ENCODE measurements around the gene CEP290. TPM values are rescaled to one million over a fixed set of nuclear protein-coding genes. Genes with fewer than 3 reads are reported as not detected.

Gene CEP290
- total RNA-seq, 4 donors from 2014 or later = 11.3 to 31.3 (median 16.4) TPM

DNA sequence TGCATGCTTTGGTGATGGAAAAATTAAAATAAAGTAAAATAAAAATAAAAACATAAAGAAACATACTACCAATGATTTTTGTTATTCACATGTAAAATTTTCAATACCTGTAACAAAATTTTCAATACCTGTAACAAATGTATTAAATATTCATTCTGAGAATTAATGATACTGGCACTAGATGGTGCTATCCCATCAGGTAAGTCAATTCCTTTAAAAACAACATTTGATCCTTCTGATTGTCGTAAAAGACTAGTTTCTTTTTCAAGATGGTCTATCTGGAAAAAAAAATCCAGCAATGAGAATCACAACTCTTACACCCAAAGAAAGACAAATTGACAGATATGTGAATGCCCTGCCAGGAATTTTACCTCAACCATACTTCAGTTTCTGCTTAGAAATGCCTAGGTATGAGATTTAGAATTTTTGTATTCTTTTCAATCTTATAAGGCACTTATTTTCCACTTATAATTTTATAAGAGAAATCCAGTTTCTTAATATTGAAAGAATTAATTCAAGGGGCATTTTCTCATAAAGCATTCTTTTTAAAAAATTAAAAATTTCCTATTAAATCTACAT, 30.7 kb downstream of the CEP290 start:
- no peaks in the 10 kb centered on the region for H3K27me3 ChIP-seq
- H3K36me3 ChIP-seq = peaks cover 0 to 64% of the 10 kb centered on the region in 2 donors
- H3K27ac ChIP-seq = peak overlapping the region in 1 of 4 donors; percentile 23
- WGBS, 2 donors (ENCODE audit: low coverage in 1 of 2) = 0 to 7% methylated on average over 1 of the region's 1 CpG
- H3K4me1 ChIP-seq = peaks cover 0 to 4% (median 0%) of the 10 kb centered on the region in 3 donors
- TF ChIP-seq EP300 (IDR thresholded peaks at IDR 0.05) (no peak), POLR2A (IDR thresholded peaks at IDR 0.05) (no peak), POLR2AphosphoS5 (IDR thresholded peaks at IDR 0.05) (no peak)
- TF ChIP-seq, protein P1, sequence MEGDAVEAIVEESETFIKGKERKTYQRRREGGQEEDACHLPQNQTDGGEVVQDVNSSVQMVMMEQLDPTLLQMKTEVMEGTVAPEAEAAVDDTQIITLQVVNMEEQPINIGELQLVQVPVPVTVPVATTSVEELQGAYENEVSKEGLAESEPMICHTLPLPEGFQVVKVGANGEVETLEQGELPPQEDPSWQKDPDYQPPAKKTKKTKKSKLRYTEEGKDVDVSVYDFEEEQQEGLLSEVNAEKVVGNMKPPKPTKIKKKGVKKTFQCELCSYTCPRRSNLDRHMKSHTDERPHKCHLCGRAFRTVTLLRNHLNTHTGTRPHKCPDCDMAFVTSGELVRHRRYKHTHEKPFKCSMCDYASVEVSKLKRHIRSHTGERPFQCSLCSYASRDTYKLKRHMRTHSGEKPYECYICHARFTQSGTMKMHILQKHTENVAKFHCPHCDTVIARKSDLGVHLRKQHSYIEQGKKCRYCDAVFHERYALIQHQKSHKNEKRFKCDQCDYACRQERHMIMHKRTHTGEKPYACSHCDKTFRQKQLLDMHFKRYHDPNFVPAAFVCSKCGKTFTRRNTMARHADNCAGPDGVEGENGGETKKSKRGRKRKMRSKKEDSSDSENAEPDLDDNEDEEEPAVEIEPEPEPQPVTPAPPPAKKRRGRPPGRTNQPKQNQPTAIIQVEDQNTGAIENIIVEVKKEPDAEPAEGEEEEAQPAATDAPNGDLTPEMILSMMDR (IDR thresholded peaks at IDR 0.05) = peak; percentile 14 to 52 (median 40)
- no peaks in the 10 kb centered on the region for H3K9me3 ChIP-seq
- ATAC-seq = no peak
- H3K4me3 ChIP-seq = peak overlapping the region; percentile 27 to 36

DNA sequence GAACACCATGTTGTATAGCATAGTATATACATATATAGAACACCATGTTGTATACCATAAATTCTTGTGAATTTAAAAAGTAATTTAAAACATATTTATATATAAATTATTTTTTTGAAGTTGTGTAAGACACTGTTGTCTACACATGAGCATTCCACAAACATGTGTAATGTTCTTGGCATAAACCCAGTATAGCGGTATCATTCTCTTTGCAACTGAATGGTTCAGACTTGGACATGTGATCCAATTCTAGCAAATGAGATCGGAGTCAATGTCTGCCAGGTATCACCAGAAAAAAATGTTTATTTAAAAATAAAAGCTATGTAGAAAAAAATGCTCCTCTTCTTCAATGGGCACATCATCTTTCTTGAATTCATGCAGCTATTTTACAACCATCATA, 33.9 kb downstream of the CEP290 start:
- 93 to 100% methylated on average over 2 of the region's 2 CpGs for WGBS, 2 donors (ENCODE audit: low coverage in 1 of 2)
- Histone ChIP-seq H3K27me3 (no peaks in the 10 kb centered on the region), H3K9me3 (no peaks in the 10 kb centered on the region), H3K27ac (no peak overlapping the region), H3K4me3 (no peak overlapping the region), H3K36me3 (peaks cover 0 to 56% of the 10 kb centered on the region in 2 donors), H3K4me1 (peaks cover 0 to 4% (median 0%) of the 10 kb centered on the region in 3 donors)
- TF ChIP-seq POLR2A (IDR thresholded peaks at IDR 0.05) = no peak
- no peak for ATAC-seq

DNA sequence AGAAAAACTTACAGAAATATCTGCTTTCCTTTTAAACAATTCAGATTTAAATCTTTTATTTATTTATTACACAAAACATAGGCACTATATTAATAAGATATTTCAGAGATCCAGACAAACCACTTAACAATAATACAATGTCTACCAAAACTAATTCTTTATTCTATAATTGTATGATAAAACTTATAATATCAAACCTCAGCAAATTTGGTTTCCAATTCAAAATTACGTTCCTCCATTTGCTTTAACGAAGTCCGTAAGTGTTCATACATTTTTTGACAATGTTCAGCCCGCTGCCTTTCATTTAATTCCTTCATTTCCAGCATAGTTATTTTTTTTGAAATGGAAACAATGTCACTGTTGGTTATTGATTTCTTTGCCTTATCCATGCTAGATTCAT, 48.3 kb downstream of the CEP290 start:
- Histone ChIP-seq H3K9me3 (no peaks in the 10 kb centered on the region), H3K36me3 (peaks cover 0 to 42% of the 10 kb centered on the region in 2 donors), H3K4me1 (no peaks in the 10 kb centered on the region), H3K27ac (no peak overlapping the region), H3K27me3 (no peaks in the 10 kb centered on the region), H3K4me3 (no peak overlapping the region)
- ATAC-seq = no peak
- TF ChIP-seq EP300 (IDR thresholded peaks at IDR 0.05) = no peak
- TF ChIP-seq POLR2AphosphoS5 (IDR thresholded peaks at IDR 0.05) = no peak
- TF ChIP-seq, protein P1 (IDR thresholded peaks at IDR 0.05) = no peak
- TF ChIP-seq POLR2A (IDR thresholded peaks at IDR 0.05) = no peak
- WGBS, 2 donors (ENCODE audit: low coverage in 1 of 2) = 91 to 95% methylated on average over 4 of the region's 4 CpGs

DNA sequence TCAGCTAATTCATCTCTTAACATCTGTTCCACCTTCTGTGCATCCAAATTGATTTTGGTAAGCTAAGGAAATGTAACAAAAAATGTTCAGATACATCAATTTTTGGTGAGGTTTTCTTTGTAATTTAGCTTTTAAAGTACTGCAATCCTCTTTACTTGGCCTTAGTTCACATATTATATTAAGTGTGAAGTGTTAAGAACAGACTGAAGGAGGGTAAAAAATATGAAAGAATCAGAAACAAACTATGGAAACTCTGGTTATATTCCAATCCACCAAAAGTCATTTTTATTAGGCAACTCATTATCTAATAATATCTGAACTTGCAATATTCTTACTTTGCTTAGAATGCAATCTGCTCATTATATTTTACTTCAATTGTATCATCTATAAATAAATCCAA, 49.1 kb downstream of the CEP290 start:
- Histone ChIP-seq H3K4me3 (no peak overlapping the region), H3K36me3 (peaks cover 0 to 37% of the 10 kb centered on the region in 2 donors), H3K27me3 (no peaks in the 10 kb centered on the region), H3K4me1 (no peaks in the 10 kb centered on the region), H3K9me3 (no peaks in the 10 kb centered on the region), H3K27ac (no peak overlapping the region)
- TF ChIP-seq, protein P1 (IDR thresholded peaks at IDR 0.05) = no peak
- no peak for TF ChIP-seq POLR2A (IDR thresholded peaks at IDR 0.05)
- no peak for ATAC-seq

DNA sequence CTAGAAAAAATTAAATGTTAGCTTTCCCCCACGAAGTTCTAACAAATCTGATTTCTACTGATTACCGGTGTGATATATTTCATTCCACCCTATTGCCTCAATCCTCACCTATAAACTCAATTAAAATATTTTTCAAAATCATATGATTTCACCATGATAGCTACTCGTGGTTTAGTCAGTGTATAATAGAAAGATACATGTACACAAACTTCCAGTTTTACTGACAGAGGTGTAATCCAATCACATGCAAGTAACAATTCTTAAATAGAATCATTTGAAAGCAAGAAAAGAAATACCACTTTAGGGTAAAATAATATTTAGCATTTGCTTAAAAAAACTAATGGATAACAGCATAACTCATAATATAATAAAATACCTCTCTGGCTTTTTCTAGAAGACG, 57.7 kb downstream of the CEP290 start:
- Histone ChIP-seq H3K27me3 (no peaks in the 10 kb centered on the region), H3K36me3 (peaks cover 0 to 83% of the 10 kb centered on the region in 2 donors), H3K4me3 (no peak overlapping the region), H3K9me3 (no peaks in the 10 kb centered on the region), H3K4me1 (no peaks in the 10 kb centered on the region), H3K27ac (no peak overlapping the region)
- TF ChIP-seq, protein P1 (IDR thresholded peaks at IDR 0.05) = no peak
- TF ChIP-seq POLR2A (IDR thresholded peaks at IDR 0.05) (no peak), EP300 (IDR thresholded peaks at IDR 0.05) (no peak), POLR2AphosphoS5 (IDR thresholded peaks at IDR 0.05) (no peak)
- ATAC-seq = no peak
- WGBS, 2 donors (ENCODE audit: low coverage in 1 of 2) = 88% methylated on average over 4 of the region's 4 CpGs

Data from gastroesophageal sphincter (tissue), 4 donors.